Measurements from ENCODE around the gene IKBKE.

DNA sequence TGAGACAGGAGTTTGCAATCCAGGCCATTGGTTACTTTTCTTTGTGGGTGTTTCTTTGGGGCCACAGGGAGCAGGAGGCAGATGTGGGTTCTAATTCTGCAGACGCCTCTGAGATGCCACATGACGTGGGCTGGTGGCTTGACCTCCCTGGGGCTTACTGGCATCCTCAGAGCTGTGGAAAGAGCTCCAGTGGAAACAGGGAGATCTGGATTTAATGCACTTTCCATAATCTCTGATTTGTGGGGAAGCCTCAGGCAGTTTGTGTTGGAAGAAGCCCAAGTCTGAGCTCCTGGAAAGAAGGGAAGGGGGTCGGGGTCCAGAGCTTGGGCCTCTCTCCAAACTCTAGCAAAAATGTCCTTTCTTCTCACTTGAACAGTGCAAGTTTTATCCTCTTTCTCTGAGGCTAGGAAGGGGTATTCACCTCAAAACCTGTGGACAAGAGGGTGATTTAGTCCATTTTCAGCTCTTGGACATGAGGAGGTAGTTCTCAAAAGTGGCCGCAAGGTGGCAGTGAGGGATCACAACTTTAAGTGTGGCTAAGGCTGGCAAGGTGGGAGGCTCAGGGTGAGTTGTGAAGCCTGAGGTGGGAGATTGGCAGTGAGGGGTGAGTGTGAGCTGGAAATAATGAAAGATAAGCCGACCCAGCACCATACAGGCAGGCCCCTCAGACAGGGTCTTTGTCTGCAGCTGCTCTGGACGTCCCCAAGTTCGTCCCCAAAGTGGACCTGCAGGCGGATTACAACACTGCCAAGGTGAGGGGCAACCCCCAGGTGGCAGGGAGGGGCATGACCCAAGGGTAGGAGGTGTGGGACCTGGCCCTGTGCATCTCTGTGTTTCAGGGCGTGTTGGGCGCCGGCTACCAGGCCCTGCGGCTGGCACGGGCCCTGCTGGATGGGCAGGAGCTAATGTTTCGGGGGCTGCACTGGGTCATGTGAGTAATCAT is 9.2 kb downstream of the IKBKE start:
- TF ChIP-seq, protein P1, sequence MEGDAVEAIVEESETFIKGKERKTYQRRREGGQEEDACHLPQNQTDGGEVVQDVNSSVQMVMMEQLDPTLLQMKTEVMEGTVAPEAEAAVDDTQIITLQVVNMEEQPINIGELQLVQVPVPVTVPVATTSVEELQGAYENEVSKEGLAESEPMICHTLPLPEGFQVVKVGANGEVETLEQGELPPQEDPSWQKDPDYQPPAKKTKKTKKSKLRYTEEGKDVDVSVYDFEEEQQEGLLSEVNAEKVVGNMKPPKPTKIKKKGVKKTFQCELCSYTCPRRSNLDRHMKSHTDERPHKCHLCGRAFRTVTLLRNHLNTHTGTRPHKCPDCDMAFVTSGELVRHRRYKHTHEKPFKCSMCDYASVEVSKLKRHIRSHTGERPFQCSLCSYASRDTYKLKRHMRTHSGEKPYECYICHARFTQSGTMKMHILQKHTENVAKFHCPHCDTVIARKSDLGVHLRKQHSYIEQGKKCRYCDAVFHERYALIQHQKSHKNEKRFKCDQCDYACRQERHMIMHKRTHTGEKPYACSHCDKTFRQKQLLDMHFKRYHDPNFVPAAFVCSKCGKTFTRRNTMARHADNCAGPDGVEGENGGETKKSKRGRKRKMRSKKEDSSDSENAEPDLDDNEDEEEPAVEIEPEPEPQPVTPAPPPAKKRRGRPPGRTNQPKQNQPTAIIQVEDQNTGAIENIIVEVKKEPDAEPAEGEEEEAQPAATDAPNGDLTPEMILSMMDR (IDR thresholded peaks at IDR 0.05): peak; percentile 61 to 77 (median 72)
- TF ChIP-seq POLR2AphosphoS5 (IDR thresholded peaks at IDR 0.05): no peak

Measured in prostate gland (tissue), 2 donors.